Keratinocyte (primary cell): Measurements from ENCODE around the gene LZTR1. TPM values are rescaled to one million over a fixed set of nuclear protein-coding genes. Genes with fewer than 3 reads are reported as not detected.

Source experiments
- DNase-seq: peaks from one replicate; pipeline ENCODE4 v3.0.0-alpha.2; 2011; ENCODE audit warnings: low read depth, missing footprints, low spot score
- FAIRE-seq: peaks from 2 replicates; lab custom pipeline; 2011; peaks lifted over from hg19 to GRCh38; lab: Jason Lieb, UNC
- H2AFZ ChIP-seq: 2 replicates; pipeline ENCODE4 v1.6.0; 2012; ENCODE audit warnings: low read length, control low read depth, inconsistent platforms; ENCODE audit not compliant: control insufficient read depth
- H3K27ac ChIP-seq: 2 replicates; pipeline ENCODE4 v1.5.1; 2011; ENCODE audit warnings: low read length; ENCODE audit not compliant: control insufficient read depth, insufficient read depth
- H3K27me3 ChIP-seq: 3 replicates; pipeline ENCODE4 v1.6.0; 2011; ENCODE audit warnings: low read length; ENCODE audit not compliant: control insufficient read depth, insufficient read depth; ENCODE audit errors: extremely low read depth
- H3K36me3 ChIP-seq, 2 experiments: 2 replicates in 1 of 2; 3 replicates in 1 of 2; pipeline ENCODE4 v1.5.1; 2011; ENCODE audit warnings: low read length in 2 of 2, mild to moderate bottlenecking in 1 of 2; ENCODE audit not compliant: control insufficient read depth in 2 of 2, insufficient read depth in 2 of 2; ENCODE audit errors: extremely low read depth in 1 of 2
- H3K4me1 ChIP-seq: 3 replicates; pipeline ENCODE4 v1.5.1; 2011; ENCODE audit warnings: low read length; ENCODE audit not compliant: control insufficient read depth, insufficient read depth; ENCODE audit errors: extremely low read depth
- H3K4me2 ChIP-seq: 3 replicates; pipeline ENCODE4 v1.6.0; 2011; ENCODE audit warnings: low read depth, low read length; ENCODE audit not compliant: control insufficient read depth, insufficient read depth; ENCODE audit errors: extremely low read depth
- H3K4me3 ChIP-seq, 3 experiments: fragments of 200-600 bp in 1 of 3; sonication (generic) in 1 of 3; 2 replicates in 2 of 3; 3 replicates in 1 of 3; pipeline ENCODE4 v1.5.1; 2011 to 2016; ENCODE audit warnings: low read length in 3 of 3, mild to moderate bottlenecking in 3 of 3, control low read depth in 2 of 3, inconsistent platforms in 1 of 3, low read depth in 1 of 3, mixed read lengths in 1 of 3, mixed run types in 1 of 3, moderate library complexity in 1 of 3; ENCODE audit not compliant: control insufficient read depth in 2 of 3, insufficient read depth in 2 of 3; ENCODE audit errors: extremely low read depth in 1 of 3
- H3K79me2 ChIP-seq: 2 replicates; pipeline ENCODE4 v1.6.0; 2012; ENCODE audit warnings: low read length; ENCODE audit not compliant: control insufficient read depth, insufficient read depth
- H3K9ac ChIP-seq: 3 replicates; pipeline ENCODE4 v1.6.0; 2011; ENCODE audit warnings: low read length; ENCODE audit not compliant: control insufficient read depth, insufficient read depth; ENCODE audit errors: extremely low read depth
- H3K9me1 ChIP-seq: 3 replicates; pipeline ENCODE4 v1.6.0; 2011; ENCODE audit warnings: low read length; ENCODE audit not compliant: control insufficient read depth, insufficient read depth; ENCODE audit errors: extremely low read depth
- H3K9me3 ChIP-seq: 2 replicates; pipeline ENCODE4 v1.5.1; 2012; ENCODE audit warnings: low read depth, low read length; ENCODE audit not compliant: control insufficient read depth
- H4K20me1 ChIP-seq: 3 replicates; pipeline ENCODE4 v1.6.0; 2011; ENCODE audit warnings: low read length; ENCODE audit not compliant: control insufficient read depth, insufficient read depth; ENCODE audit errors: extremely low read depth
- EZH2 ChIP-seq: IDR thresholded peaks from one replicate; pipeline ENCODE4 v1.6.1; 2012; ENCODE audit warnings: inconsistent platforms, mild to moderate bottlenecking, low read length, moderate library complexity
- dilution Hi-C: fragments of 300-500 bp; cut with MboI; formaldehyde crosslinking; loops from one replicate; pipeline ENCODE4 v1.7.0; 2020; ENCODE audit warnings: low sequenced_read_pairs; ENCODE audit not compliant: extremely low pct_ligation_motif_present
- polyA plus RNA-seq, 5 experiments: library from polyadenylated mRNA; depleted of rRNA in 3 of 5; stranded (reverse) in 3 of 5; stranded (forward) in 1 of 5; unstranded in 1 of 5; fragments of >200 nt; gene quantifications; 1 replicate in 1 of 5; 2 replicates in 3 of 5; 3 replicates in 1 of 5; pipeline versions ENCODE4 v1.2.1 to v1.2.3, GENCODE V29; 2011 to 2012; ENCODE audit warnings: missing spikeins in 2 of 5, low read depth in 1 of 5, low replicate concordance in 1 of 5
- TF ChIP-seq, protein P1 (sequence below), 3 experiments: IDR thresholded peaks in 1 of 3; conservative IDR thresholded peaks in 1 of 3; optimal IDR thresholded peaks in 1 of 3; 2 replicates in 2 of 3; 3 replicates in 1 of 3; pipeline versions ENCODE3 to v1.5.1; 2011; ENCODE audit warnings: low read length in 3 of 3, mild to moderate bottlenecking in 3 of 3, moderate library complexity in 2 of 3, control low read depth in 1 of 3, inconsistent platforms in 1 of 3; ENCODE audit not compliant: insufficient read depth in 2 of 3; ENCODE audit errors: extremely low read depth in 1 of 3

The LZTR1 gene
- polyA plus RNA-seq, 1 donor (not counting 4 experiments of a cell fraction or from before 2014, with no cell fraction given): 37.0 TPM

GRCh38 chr22:21044931-21045584 lies 63.0 kb downstream of the LZTR1 start:
- TF ChIP-seq, protein P1, sequence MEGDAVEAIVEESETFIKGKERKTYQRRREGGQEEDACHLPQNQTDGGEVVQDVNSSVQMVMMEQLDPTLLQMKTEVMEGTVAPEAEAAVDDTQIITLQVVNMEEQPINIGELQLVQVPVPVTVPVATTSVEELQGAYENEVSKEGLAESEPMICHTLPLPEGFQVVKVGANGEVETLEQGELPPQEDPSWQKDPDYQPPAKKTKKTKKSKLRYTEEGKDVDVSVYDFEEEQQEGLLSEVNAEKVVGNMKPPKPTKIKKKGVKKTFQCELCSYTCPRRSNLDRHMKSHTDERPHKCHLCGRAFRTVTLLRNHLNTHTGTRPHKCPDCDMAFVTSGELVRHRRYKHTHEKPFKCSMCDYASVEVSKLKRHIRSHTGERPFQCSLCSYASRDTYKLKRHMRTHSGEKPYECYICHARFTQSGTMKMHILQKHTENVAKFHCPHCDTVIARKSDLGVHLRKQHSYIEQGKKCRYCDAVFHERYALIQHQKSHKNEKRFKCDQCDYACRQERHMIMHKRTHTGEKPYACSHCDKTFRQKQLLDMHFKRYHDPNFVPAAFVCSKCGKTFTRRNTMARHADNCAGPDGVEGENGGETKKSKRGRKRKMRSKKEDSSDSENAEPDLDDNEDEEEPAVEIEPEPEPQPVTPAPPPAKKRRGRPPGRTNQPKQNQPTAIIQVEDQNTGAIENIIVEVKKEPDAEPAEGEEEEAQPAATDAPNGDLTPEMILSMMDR (optimal IDR thresholded peaks at IDR 0.05 in 1 of 3, IDR thresholded peaks at IDR 0.05 in 1 of 3, conservative IDR thresholded peaks at IDR 0.05 in 1 of 3; ENCODE audit: extremely low read depth in 1 of 3, insufficient read depth in 2 of 3, low read length in 3 of 3): no peak
- TF ChIP-seq EZH2: no peak
- FAIRE-seq (peak; percentile 26), DNase-seq (no peak)
- Histone ChIP-seq H3K9ac (peak overlapping the region; percentile 33), H3K27me3 (no peaks in the 10 kb centered on the region), H2AFZ (peak overlapping the region; percentile 82), H3K4me1 (peaks cover 18% of the 10 kb centered on the region), H3K36me3 (no peaks in the 10 kb centered on the region), H3K9me1 (no peaks in the 10 kb centered on the region), H3K4me3 (peak overlapping the region in 2 of 3 experiments; percentile 40 to 59), H4K20me1 (no peaks in the 10 kb centered on the region), H3K79me2 (no peaks in the 10 kb centered on the region), H3K27ac (no peak overlapping the region), H3K4me2 (peak overlapping the region; percentile 83), H3K9me3 (no peaks in the 10 kb centered on the region)
- dilution Hi-C loops: no loop called here

DNA sequence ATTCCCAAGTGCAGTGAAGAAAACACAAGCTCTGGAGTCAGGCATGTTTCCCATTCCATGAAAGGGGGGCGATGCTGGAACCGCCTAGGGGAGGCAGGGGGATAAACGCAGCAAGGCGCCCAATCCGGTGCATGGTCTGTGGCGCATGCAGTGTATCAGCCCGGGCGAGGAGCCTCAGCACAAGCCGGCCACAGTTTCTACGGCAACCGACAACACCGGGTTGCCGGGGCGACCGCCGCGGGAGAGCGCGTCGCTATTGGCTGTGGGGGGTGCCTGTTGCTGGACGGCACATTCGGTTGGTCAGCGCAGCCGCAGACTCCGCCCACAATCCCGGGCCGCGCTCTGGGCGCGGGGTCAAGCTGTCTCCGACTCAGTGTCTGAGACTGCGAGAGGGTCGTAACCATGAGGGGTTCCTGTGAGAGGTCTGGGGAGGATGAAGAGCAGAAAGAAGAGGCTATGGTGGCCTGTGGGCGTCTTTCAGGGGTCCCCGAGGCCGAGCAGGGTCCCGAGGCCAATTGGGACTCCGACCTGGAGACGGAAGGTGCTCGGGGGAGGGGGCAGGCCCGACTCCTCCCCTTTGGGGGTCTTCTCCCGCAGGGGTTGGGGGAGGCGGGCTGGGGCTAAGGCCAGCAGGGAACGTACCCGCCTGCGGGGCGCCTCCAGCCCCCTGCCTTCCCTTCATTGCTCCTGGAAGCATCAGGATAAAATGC lies 63.6 kb downstream of the LZTR1 start, which contains the start of gene LRRC74B:
LRRC74B (plus strand) TSS at position 362 of the 710 bp plus-strand sequence; CDS start at position 403, 41 bp downstream.
- dilution Hi-C loops: no loop called here
- H3K27ac ChIP-seq: no peak within 1 kb of the TSS
- H3K27me3 ChIP-seq: no peaks in the 10 kb centered on the region
- H3K4me1 ChIP-seq: peaks cover 18% of the 10 kb centered on the region
- H3K9me3 ChIP-seq: no peaks in the 10 kb centered on the region
- no peaks in the 10 kb centered on the region for H3K79me2 ChIP-seq
- H3K4me3 ChIP-seq: peak within 1 kb of the TSS; percentile 21 to 59 (median 44)
- FAIRE-seq (peak; percentile 13), DNase-seq (no peak)
- TF ChIP-seq, protein P1 (optimal IDR thresholded peaks at IDR 0.05 in 1 of 3, IDR thresholded peaks at IDR 0.05 in 1 of 3, conservative IDR thresholded peaks at IDR 0.05 in 1 of 3; ENCODE audit: extremely low read depth in 1 of 3, insufficient read depth in 2 of 3, low read length in 3 of 3): no peak
- no peak for TF ChIP-seq EZH2
- peak within 1 kb of the TSS; percentile 82 for H2AFZ ChIP-seq
- H4K20me1 ChIP-seq: no peaks in the 10 kb centered on the region
- H3K36me3 ChIP-seq: no peaks in the 10 kb centered on the region
- peak within 1 kb of the TSS; percentile 34 for H3K9ac ChIP-seq
- H3K9me1 ChIP-seq: no peaks in the 10 kb centered on the region
- peak within 1 kb of the TSS; percentile 83 for H3K4me2 ChIP-seq
